Stimulated activated naive CD8-positive, alpha-beta T cell treated with anti-CD3 and anti-CD28 coated beads, Interleukin-15, Interleukin-2, amounts not matched to agents 100 U/mL and 50 U/mL, for 24 hours (primary cell): Measurements from ENCODE around the gene PRPF40B.
"Not testable (repeated sequence)": the region's sequence is repeated elsewhere in the genome, so short reads cannot be mapped to it uniquely, and the experiment has no call there.

Source experiments
- ATAC-seq: fragments of 150-1000 bp; cut with Tn5 transposase; one replicate; pipeline ENCODE4 v1.10.0; 2021
- DNase-seq: peaks from one replicate; pipeline ENCODE4 v3.0.0; 2021

Gene PRPF40B

DNA sequence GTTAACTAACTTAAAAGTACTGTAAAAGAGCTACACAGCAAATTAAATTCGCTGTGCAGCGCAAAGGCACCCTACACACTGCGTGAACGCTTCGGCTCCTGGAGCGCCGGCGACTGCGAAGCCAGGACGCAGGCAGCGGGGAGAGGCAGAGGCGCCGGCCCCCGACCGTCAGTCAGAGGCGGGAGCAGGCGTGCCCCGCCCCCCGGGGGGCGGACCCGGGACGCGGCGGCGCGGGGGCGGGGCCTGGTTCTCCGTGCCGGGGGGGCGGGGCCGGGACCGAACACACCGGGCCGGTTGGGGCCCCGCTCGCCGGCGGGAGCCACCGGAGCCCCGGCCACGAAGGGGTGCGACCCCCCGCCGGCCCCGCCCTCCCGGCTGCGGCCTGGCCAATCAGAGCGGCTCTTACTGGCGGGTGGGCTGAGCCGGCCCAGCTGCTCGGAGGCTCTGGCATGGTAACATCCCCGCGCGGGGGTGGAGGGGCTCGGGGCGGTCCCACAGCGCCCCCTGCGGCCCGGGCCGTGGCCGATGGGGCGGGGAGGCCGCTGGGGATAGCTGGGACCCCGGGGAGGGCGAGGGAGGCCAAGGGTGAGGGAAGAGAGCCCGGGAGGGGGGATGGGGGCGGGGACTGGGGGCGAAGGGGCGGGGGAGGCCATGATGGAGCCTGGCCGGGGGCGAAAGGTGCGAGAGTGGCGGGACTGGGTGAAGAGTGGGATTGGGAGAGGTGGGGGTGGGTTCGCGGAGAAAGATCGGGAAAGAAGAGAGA is at the start of gene PRPF40B:
TSS of gene PRPF40B (plus strand) at position 420 of the 763 bp plus-strand sequence. CDS start at position 450, 30 bp downstream.
- DNase-seq (peak; percentile 90), ATAC-seq (peak; percentile 77)

DNA sequence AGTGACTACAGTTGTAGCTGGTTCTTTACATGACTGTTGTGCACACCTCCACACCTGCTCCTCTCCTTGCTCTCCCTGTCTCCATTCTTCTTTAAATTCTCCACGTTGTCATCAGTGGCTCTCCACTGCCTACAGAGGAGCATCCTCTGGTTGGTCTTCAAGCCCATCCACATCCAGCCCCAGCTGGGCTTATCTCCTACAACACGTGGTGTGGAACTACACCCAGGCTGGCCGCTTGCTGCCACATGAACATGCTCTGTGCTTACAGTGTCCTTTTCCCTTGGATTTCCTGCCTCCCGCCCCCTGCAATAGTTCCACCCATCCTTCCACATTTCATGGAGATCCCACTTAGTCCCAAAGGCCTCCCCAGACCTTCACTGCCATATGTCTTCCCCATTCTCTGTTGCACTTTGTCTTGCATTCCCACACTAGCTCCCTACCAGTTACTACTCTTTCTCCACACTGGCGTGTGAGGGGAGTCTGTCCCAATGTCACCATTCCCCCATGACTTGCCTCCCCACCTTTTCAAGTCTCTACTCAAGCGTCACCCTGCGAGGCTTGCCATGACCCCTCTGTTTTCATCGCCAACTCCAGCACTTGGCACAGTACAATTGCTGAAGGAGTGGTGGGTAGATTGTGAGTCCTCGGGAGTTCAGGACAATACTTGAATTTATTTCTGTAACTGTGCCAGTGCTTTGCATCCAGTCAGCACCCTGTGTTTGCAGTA is 45.6 kb upstream of the PRPF40B start:
- ATAC-seq: no peak
- no peak for DNase-seq

DNA sequence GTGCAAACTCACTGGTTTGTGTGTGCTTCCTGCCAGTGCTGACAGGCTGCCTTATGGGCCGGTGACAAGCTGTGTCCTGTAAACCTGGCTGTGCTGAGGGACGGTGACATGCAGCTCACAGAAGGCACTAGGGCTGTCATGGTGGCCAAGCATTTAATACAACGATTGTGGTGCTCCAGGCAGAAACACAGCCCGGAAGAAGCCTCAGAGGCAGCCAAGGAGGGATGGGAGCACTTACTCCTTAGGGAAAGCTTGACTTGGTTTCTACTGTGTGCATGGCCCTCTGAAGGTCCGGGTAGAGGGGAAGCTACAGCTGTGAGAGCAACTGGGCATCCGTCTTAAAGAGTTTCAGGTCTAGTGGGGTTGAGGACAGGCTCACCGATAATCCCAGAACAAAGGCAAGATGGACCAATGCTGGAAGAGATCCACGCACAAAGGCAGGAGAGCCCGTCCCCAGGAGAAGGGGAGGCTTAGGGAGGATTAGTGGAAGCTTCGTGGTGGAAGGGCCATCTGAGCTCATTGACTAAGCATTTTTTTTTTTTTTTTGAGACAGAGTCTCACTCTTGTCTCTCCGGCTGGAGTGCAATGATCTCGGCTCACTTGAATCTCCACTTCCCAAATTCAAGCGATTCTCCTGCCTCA is 44.8 kb upstream of the PRPF40B start:
- ATAC-seq (no peak), DNase-seq (no peak)

DNA sequence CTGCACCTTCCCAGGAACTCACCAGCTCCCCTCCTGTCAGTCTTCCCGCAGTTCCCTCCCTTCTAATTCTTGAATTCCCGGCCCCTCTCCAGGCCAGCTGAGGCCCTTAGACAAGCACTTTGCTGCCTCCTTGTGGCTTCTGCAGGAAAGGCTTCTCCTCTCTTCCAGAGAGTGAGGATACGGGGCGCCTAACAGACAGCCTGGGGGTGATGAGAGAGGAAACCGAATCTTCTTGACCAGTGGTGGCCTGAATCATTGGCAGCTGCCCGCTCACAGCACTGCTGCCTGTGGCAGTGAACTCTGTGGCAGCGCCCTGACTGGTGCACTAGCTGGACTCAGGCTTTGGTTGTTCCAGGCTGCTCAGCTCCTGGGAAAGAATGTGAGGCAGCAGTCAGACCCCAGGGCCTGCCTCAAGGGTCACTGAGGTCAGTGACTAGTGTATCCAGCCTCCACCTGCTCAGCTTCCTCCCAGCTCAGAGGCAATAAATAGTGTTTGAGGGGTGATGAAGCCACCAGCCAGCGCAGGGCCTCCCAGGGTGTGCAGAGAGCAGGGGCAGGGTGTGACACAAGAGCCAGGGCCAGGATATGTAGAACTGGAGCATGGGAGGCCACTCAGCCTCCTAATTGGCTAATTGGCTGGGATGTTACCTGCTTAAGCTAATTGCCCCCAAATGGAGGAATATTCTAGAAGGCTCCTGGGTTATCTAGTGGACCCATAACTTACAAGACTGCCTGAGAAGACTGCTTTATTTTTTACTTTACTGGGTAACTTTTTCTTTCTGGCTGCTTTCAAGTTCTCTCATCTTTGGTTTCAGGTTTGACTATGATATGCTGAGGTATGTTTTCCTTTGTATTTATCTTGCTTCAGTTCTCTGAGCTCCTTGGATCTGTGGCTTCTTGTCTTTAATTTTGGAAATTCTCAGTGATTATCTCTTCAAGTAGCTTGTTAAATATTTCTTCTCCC is 42.5 kb upstream of the PRPF40B start:
- DNase-seq (peak; percentile 59), ATAC-seq (peak; percentile 55)

DNA sequence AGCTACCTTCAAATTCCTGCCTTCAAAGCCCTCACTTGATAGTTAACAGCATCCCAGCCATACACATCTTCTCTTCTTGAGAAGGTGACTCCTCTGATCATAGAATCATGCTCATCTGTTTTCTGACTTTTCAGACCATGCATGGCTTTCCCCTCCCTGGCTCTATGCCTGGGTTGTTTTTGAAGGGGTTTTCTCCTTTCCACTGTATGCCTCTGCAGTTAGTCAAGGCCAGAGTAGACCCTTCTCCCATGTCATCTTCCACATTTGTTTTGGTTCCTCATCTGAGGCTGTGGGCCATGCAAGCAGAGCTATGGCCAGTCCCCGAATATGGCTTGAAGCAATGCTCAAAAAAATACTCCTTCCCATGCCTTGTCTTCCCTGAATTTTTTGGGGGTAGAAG is 41.2 kb upstream of the PRPF40B start:
- no peak for ATAC-seq
- DNase-seq: no peak

DNA sequence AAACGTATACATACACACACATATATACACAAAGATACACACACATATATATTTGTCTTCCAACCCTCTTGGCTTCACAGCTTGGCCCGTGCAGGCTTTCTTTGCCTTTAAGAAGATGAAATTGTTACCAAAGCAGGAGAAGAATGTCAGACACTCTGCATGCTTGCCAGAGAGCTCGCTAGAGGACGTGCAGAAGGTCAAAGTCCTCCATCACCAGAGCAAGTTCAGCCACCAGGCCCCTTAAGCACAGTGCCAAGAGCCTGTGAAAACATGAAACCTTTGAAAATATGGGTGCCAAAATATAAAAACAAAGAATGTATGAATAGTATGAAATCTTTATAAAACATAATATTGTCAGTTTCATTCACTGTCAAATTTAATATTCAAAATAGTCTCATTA is 40.5 kb upstream of the PRPF40B start:
- ATAC-seq (no peak), DNase-seq (no peak)

DNA sequence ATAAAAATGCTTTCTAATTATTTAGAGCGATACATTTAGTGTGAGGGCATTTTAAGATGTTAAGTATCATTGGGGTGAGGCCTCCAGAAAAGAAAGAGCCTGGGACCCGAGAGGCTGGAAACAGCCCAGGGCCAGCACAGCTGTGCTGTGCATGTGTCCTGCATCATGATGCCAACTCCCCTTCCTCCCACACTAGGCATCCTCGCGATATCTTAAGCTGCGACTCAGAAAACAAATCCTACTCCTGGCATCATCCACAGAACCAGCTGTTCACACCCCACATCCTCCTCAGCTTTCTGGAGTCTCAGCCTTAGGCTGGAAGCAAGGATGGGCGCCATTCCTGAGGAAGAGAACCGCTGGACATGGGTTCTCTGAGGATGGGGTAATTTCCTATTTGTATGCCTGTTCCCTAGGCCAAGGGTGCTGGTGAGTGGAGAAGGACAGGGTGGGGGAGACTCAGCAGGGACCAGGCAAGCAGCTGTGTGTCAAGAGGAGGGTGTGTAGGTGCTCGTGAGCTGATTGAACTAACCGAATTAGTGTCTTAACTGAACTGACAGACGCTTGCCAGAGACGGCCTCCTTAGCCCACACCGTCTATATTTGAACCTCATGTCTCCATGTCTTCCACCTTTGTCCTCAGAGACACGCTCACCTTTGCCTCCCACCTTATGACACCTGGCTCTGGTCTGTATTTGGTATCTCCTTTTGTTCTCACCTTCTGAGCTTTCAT is 39.8 kb upstream of the PRPF40B start:
- ATAC-seq (no peak), DNase-seq (no peak)

DNA sequence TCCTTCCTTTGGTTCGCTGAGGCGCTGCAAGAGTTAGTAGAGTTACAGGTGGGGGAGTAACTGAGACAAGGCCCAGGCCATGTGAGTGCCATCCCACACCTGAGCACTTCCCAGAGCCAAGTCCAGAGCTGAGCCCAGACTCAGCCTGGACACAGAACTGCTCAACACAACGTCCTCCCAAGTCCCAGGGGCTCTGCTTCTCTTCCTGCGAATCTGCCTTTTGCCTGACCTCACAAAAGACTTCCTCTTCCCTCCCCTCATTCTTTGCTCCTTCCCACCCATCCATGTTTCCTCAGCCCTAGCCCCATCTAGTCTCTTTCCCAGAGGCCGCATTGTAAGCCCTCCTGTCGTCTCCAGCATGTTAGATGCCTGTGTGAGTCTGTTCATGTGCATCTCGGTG is 38.8 kb upstream of the PRPF40B start:
- no peak for ATAC-seq

DNA sequence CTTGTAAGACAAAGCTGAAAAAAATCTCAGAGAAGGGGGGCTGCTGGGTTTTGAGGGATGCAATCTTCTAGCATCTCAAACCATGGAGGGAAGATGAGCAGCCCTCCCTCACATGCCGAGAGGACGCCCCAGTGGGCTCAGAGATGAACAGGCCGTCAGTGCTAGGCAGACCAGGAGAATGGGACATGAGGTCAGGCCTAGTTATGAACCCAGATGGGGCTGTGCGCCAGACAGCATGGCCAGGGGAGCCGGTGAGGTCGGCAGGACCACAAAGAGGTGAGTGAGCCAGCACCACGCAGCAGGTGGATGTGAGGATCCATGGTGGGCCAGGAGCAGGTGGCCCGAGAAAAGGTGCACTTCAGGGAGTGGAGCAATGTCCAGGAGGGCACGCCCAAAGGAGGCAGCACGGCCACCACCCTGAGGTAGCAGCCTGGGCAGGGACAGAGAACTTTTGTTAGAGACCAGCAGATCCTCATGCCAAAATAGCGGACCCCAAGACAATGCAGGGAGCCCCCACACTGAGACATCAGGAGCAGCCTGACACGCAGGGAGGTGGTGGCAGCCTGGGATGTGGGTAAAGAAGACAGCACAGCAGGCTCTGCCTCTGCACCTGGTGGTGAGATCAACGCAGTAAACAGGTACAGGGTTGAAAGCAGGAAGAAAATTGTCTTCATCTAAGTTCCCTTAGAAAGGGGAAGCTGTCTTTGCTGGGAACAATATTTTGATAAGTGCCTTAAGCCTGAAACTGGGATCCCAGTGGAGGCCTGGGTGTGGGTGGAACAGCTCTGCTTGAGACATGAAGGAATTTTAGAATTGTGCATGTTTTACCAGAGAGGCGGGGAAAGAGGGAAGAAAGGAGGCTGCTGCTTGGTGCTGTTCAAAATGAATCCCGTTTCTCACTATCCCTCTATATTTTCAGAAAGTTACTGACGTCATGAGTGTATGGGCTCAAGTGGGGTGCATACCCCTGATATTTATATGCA is 37.6 kb upstream of the PRPF40B start:
- DNase-seq (no peak), ATAC-seq (no peak)

More for the DNA sequence above, 38.8 kb upstream of the PRPF40B start:
- no peak for DNase-seq

DNA sequence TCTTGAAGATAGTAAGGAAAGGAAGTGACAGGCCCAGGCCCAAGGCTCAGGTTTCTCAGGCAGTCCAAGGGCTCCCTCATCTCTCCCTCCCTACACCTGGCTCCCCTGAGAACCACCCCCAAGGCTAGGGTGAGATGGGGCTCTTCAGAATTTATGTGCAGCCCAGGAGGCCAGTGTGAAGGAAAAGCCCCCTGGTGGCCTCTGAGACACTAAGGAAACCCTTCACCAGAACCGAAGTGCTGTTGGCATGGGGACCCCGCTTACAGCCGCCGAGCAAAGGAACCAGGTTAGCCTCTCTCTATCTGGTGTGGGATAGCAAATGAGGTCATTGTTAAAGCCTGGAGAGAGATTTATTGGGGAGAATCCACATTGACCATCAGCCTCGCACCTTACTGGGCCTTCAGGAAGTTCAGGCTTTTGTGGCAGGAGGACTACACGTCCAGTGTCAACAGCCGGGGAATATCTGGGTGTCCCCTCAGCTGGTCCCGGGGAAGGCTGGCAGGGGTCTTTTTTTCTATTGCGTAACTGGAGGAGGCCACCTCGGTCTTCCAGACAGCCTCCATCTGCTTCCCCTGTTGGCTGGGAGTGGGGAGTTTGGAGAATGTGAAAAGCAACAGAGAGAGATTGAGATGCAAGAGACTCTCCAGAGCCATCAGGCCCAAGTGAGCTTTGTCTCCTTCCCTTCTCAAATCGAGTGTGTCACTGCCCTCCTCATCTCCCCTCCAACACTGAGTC is 36.0 kb upstream of the PRPF40B start:
- DNase-seq: no peak

DNA sequence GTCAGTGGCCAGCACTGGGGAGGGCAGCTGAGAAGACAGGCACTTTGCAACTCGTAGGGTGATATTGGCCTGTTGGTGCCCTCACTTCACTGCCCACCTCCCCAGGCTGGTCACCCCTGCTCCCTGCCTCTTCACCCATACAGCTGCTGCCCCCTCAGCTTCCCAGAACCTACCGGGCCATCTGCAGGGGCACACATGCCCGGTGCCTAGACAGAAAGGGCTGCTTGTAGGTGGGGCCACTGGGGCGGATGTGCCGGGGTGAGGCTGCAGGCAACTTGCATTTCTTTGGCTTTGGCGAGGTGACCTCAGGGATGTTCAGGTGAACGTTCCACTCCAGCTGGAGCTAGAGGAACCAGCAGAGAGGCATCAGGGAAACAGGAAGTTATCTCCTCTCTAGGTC is 35.1 kb upstream of the PRPF40B start:
- ATAC-seq: no peak

More for the DNA sequence above, 36.0 kb upstream of the PRPF40B start:
- no peak for ATAC-seq

DNA sequence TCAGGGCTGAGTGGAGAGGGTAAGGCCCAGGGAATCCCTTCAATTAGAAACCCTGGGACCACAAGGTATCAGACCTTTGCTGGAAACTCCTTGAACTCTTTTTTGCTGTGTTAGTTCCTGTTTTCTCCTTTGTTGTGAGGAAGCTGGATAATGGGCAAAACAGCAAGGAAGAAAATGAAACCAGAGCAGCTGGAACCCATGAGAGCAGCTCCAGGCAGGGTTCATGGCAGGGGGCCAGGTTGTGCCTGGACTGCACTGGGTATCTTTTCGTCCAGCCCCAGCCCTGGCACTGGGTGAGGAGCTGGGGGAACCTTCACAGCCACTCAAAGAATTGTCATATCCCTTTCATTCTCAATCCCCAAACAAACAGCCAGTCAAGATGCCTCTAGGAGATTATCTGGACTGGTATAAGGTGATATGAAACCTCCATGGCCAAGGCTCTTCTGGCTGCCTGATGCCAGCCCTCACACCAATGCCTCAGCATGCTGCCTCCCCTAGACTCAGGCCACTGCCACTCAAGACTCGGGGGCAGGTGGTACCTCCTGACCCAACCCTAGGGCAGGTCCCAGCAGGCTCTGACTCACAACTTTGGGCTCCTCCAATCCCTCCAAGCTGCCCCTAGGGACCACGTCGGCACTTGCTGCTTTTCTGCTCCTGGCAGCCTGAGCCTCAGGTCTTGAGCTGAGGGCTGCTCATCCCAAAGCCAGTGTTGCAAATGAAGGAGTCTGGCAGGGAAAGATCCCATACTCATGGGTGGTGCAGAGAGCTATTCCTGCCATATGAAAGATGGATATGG is 34.4 kb upstream of the PRPF40B start:
- no peak for ATAC-seq
- no peak for DNase-seq

More for the DNA sequence above, 35.1 kb upstream of the PRPF40B start:
- no peak for DNase-seq

DNA sequence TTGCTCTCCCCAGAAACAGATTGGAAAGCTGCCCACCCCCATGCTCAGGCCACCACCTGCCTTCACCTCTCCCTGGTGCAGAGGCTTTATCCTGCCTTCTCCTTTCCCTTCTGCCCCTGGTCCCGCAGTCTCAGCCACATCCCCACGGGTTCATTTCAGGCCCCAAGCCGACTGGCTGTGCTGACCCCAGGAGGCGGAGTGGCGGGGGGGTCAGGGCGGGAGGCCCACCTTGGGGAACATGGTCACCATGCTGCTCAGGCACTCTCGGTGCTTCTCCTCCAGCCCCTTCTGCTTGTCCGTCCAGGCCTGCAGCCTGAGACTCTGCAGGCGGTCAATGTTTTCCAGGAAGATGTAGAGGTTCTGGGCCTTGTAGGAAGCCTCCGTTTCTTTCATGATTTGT is 24.8 kb upstream of the PRPF40B start:
- no peak for ATAC-seq
- DNase-seq: no peak

DNA sequence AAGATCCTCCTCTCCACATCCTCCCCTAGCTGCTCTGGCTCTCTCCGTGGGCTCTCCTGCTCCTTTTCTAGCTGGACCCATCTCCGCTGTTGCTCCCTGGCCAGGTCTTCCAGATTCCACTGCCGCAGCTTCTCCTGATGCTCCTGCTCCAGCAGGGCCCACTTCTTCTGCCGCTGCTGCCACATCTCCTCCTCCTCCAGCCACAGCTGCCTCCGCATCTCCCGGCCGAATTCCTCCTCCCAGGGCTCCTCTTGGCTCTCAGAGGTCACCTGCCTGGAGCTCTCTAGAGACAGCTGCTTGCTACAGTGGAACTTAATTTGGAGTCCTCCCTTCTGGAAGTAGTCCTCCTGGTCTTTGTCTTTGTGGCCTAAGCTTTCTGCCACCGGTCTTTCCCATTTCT is 23.4 kb upstream of the PRPF40B start:
- DNase-seq: no peak
- no peak for ATAC-seq

DNA sequence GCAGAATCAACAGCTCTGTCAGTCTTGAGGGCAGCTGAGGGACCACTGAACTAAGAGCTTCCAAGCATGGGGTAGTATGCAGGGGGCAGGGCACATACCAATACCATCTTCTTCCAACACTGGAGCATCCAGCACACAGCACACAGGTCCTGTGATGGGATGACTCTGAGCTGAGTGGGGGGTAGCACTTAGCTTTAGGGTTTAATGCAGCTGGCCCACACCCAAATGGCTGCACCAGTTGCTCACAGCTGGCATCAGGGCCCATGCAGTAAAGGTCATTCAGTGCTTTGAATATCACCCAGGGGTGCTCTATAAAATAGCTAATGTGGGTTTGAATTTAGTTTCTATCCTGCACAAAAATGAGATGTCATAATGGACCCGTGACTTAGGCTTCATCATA is 19.6 kb upstream of the PRPF40B start:
- no peak for ATAC-seq
- DNase-seq: no peak

DNA sequence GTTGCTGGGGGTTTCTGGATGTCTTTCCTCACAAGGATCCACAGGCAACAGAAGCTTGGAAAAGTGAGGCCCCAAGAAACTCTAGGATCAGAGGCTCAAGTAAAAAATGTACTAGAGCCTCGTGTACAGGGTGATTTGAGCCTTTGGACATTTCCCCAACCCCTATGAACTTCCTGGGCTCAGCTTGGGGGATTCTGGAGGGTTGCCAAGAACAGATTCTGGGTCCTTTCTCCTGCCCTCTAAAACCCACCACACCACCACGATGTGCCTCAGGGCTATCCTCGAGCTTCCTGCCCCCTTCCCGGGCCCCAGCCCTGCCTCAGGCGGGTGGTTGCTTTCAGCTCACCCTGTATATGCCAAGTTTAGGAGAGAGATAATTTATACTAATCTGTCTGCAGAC is 18.5 kb upstream of the PRPF40B start:
- DNase-seq (no peak), ATAC-seq (no peak)

DNA sequence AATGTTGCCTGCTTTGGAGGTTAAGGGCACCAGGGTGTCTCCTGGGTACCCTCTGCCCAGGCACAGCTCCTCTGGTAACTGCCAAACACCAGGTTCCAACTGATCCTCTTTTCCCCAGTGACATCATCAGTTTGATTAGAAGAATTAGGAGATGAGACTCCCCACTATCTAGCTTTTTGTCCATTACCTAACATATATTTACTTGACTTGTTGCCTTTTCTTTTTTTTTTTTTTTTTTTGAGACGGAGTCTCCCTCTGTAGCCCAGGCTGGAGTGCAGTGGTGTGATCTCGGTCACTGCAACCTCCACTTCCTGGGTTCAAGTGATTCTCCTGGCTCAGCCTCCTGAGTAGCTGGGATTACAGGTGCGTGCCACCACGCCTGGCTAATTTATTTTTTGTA is 17.8 kb upstream of the PRPF40B start, which contains the start of gene FAM186B:
TSS of gene FAM186B (minus strand) at position 101 of the 400 bp plus-strand sequence. CDS start 162 bp downstream, outside the sequence.
- DNase-seq, ATAC-seq: not testable (repeated sequence)
